ENCODE data around the gene MYL7. TPM values are rescaled to one million over a fixed set of nuclear protein-coding genes. Genes with fewer than 3 reads are reported as not detected.

Gene MYL7
- total and polyA plus RNA-seq, 2 donors (not counting 3 experiments of a cell fraction or from before 2014, with no cell fraction given) = not detected

GRCh38 chr7:44145969-44146911 lies 5.1 kb upstream of the MYL7 start:
- H3K9ac ChIP-seq (replicated peaks; ENCODE audit: extremely low read depth, insufficient read depth, low read length) = no peak overlapping the region
- POLR2A ChIA-PET = interaction anchor here (0.6 kb wide), 1 partner anchor 31 kb away, joined by 3 read pairs; no protein-coding TSS in a partner anchor
- no peaks in the 10 kb centered on the region for H3K36me3 ChIP-seq (ENCODE audit: control insufficient read depth in 2 of 2, extremely low read depth in 1 of 2, insufficient read depth in 2 of 2, low read length in 2 of 2)
- H3K27ac ChIP-seq (ENCODE audit: insufficient read depth, low read depth, low read length) = no peak overlapping the region
- CTCF ChIA-PET = interaction anchor here (0.8 to 1.4 kb wide), 3 partner anchors 18 to 27 kb away, joined by 3 to 5 read pairs (median 4); no protein-coding TSS in a partner anchor
- TF ChIP-seq EZH2 (IDR thresholded peaks at IDR 0.05; ENCODE audit: borderline replicate concordance, low read depth, low read length, severe bottlenecking) (peak; percentile 4), POLR2AphosphoS5 (IDR thresholded peaks at IDR 0.05; ENCODE audit: insufficient read depth, low read depth, low read length) (no peak), GATA2 (IDR thresholded peaks at IDR 0.05; ENCODE audit: insufficient read depth, insufficient read length, low read depth, low read length) (no peak)
- TF ChIP-seq, protein P1, sequence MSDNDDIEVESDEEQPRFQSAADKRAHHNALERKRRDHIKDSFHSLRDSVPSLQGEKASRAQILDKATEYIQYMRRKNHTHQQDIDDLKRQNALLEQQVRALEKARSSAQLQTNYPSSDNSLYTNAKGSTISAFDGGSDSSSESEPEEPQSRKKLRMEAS (IDR thresholded peaks at IDR 0.05; ENCODE audit: insufficient read depth, insufficient read length) = no peak
- intact Hi-C loops (cut with micrococcal nuclease) = no loop called here
- H3K9me1 ChIP-seq (replicated peaks; ENCODE audit: control insufficient read depth, extremely low read depth, insufficient read depth, low read length) = no peaks in the 10 kb centered on the region
- H2AFZ ChIP-seq (ENCODE audit: low read depth, low read length) = peak overlapping the region; percentile 15
- no peaks in the 10 kb centered on the region for H3K9me3 ChIP-seq (replicated peaks; ENCODE audit: control insufficient read depth, insufficient read depth, low read length)
- FAIRE-seq (no peak), DNase-seq (ENCODE audit: low read depth, low spot score) (peak; percentile 32)
- dilution Hi-C loops (cut with MboI; ENCODE audit: extremely low pct_ligation_motif_present, low sequenced_read_pairs) = no loop called here
- H3K4me3 ChIP-seq (replicated peaks in 1 of 3; ENCODE audit: insufficient read depth in 1 of 3, low read depth in 1 of 3, low read length in 3 of 3) = peak overlapping the region in 1 of 3 experiments; percentile 17
- no TSS peak for BruUV-seq (replicated peaks)
- peak overlapping the region; percentile 5 for H3K4me2 ChIP-seq (ENCODE audit: insufficient read depth, low read length)
- H4K20me1 ChIP-seq (replicated peaks; ENCODE audit: control insufficient read depth, extremely low read depth, insufficient read depth, low read length) = no peaks in the 10 kb centered on the region
- H3K79me2 ChIP-seq (ENCODE audit: control insufficient read depth, insufficient read depth, low read length) = no peaks in the 10 kb centered on the region
- no peaks in the 10 kb centered on the region for H3K4me1 ChIP-seq (ENCODE audit: control insufficient read depth, extremely low read depth, insufficient read depth, low read length)
- peaks cover 29% of the 10 kb centered on the region in 2 experiments for H3K27me3 ChIP-seq (ENCODE audit: control insufficient read depth in 2 of 2, insufficient read depth in 2 of 2, low read length in 2 of 2)

- intact Hi-C loops (cut with micrococcal nuclease) = no loop called here
- H3K4me1 ChIP-seq (ENCODE audit: control insufficient read depth, extremely low read depth, insufficient read depth, low read length) = no peaks in the 10 kb centered on the region
- CTCF ChIA-PET = interaction anchor here (1.1 kb wide), 1 partner anchor 106 kb away, joined by 3 read pairs; no protein-coding TSS in a partner anchor
- no peak overlapping the region for H3K9ac ChIP-seq (replicated peaks; ENCODE audit: extremely low read depth, insufficient read depth, low read length)
- H3K4me2 ChIP-seq (ENCODE audit: insufficient read depth, low read length) = peak overlapping the region; percentile 5
- H4K20me1 ChIP-seq (replicated peaks; ENCODE audit: control insufficient read depth, extremely low read depth, insufficient read depth, low read length) = no peaks in the 10 kb centered on the region
- TF ChIP-seq GATA2 (IDR thresholded peaks at IDR 0.05; ENCODE audit: insufficient read depth, insufficient read length, low read depth, low read length) (no peak), MYC (IDR thresholded peaks at IDR 0.05; ENCODE audit: low read depth, low read length) (no peak), FOS (IDR thresholded peaks at IDR 0.05; ENCODE audit: borderline replicate concordance, insufficient read depth, low read length) (no peak), JUN (IDR thresholded peaks at IDR 0.05; ENCODE audit: borderline replicate concordance, insufficient read depth, insufficient read length, low read depth) (no peak), POLR2A (IDR thresholded peaks at IDR 0.05; ENCODE audit: low read depth, low read length) (no peak), EZH2 (IDR thresholded peaks at IDR 0.05; ENCODE audit: borderline replicate concordance, low read depth, low read length, severe bottlenecking) (peak; percentile 83), POLR2AphosphoS5 (IDR thresholded peaks at IDR 0.05; ENCODE audit: insufficient read depth, low read depth, low read length) (no peak)
- TF ChIP-seq, protein P1 (IDR thresholded peaks at IDR 0.05; ENCODE audit: insufficient read depth, insufficient read length) = peak; percentile 59
- TF ChIP-seq, protein P2, sequence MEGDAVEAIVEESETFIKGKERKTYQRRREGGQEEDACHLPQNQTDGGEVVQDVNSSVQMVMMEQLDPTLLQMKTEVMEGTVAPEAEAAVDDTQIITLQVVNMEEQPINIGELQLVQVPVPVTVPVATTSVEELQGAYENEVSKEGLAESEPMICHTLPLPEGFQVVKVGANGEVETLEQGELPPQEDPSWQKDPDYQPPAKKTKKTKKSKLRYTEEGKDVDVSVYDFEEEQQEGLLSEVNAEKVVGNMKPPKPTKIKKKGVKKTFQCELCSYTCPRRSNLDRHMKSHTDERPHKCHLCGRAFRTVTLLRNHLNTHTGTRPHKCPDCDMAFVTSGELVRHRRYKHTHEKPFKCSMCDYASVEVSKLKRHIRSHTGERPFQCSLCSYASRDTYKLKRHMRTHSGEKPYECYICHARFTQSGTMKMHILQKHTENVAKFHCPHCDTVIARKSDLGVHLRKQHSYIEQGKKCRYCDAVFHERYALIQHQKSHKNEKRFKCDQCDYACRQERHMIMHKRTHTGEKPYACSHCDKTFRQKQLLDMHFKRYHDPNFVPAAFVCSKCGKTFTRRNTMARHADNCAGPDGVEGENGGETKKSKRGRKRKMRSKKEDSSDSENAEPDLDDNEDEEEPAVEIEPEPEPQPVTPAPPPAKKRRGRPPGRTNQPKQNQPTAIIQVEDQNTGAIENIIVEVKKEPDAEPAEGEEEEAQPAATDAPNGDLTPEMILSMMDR (IDR thresholded peaks at IDR 0.05; ENCODE audit: extremely low read depth in 1 of 2, insufficient read depth in 1 of 2, low read depth in 1 of 2, low read length in 2 of 2) = no peak
- H2AFZ ChIP-seq (ENCODE audit: low read depth, low read length) = peak overlapping the region; percentile 15
- no peaks in the 10 kb centered on the region for H3K9me1 ChIP-seq (replicated peaks; ENCODE audit: control insufficient read depth, extremely low read depth, insufficient read depth, low read length)
- no peak for DNase-seq (ENCODE audit: low read depth, low spot score)
- peaks cover 29% of the 10 kb centered on the region in 2 experiments for H3K27me3 ChIP-seq (ENCODE audit: control insufficient read depth in 2 of 2, insufficient read depth in 2 of 2, low read length in 2 of 2)
- BruUV-seq (replicated peaks) = no TSS peak
- peak overlapping the region in 1 of 3 experiments; percentile 17 for H3K4me3 ChIP-seq (replicated peaks in 1 of 3; ENCODE audit: insufficient read depth in 1 of 3, low read depth in 1 of 3, low read length in 3 of 3)
- POLR2A ChIA-PET = no interaction called here
- dilution Hi-C loops (cut with MboI; ENCODE audit: extremely low pct_ligation_motif_present, low sequenced_read_pairs) = no loop called here
- no peaks in the 10 kb centered on the region for H3K79me2 ChIP-seq (ENCODE audit: control insufficient read depth, insufficient read depth, low read length)
- FAIRE-seq = no peak
- H3K9me3 ChIP-seq (replicated peaks; ENCODE audit: control insufficient read depth, insufficient read depth, low read length) = no peaks in the 10 kb centered on the region
- no peak overlapping the region for H3K27ac ChIP-seq (ENCODE audit: insufficient read depth, low read depth, low read length)
- no peaks in the 10 kb centered on the region for H3K36me3 ChIP-seq (ENCODE audit: control insufficient read depth in 2 of 2, extremely low read depth in 1 of 2, insufficient read depth in 2 of 2, low read length in 2 of 2)
Observed at GRCh38 chr7:44145479-44145968, 4.4 kb upstream of the MYL7 start.

Data from endothelial cell of umbilical vein (primary cell).